ENCODE results near the gene OBSCN.

OBSCN gene

GRCh38 chr1:228259951-228260350, 52.1 kb downstream of the OBSCN start:
- Histone ChIP-seq H3K27ac (replicated peaks) (no peak overlapping the region), H3K27me3 (ENCODE audit: insufficient read depth, poor library complexity, severe bottlenecking) (no peaks in the 10 kb centered on the region)
- no peak for TF ChIP-seq SPI1 (IDR thresholded peaks at IDR 0.05; ENCODE audit: borderline replicate concordance, low read depth)

GRCh38 chr1:228261706-228262105, 53.9 kb downstream of the OBSCN start:
- TF ChIP-seq GABPA (IDR thresholded peaks at IDR 0.05; ENCODE audit: low read depth) (no peak), CTCF (IDR thresholded peaks at IDR 0.05; ENCODE audit: insufficient read depth, low read length) (no peak), SPI1 (IDR thresholded peaks at IDR 0.05; ENCODE audit: borderline replicate concordance, low read depth) (no peak), POLR2AphosphoS5 (IDR thresholded peaks at IDR 0.05; ENCODE audit: low read depth) (no peak), REST (IDR thresholded peaks at IDR 0.05; ENCODE audit: insufficient replicate concordance, low read depth) (no peak)

More at GRCh38 chr1:228259951-228260350, 52.1 kb downstream of the OBSCN start:
- DNase-seq (ENCODE audit: low read depth in 1 of 2, low spot score in 1 of 2), result no peak
- H3K4me3 ChIP-seq (replicated peaks; ENCODE audit: insufficient read depth, low read length), result no peak overlapping the region

GRCh38 chr1:228262475-228262874, 54.6 kb downstream of the OBSCN start:
- no peak for DNase-seq (ENCODE audit: low read depth in 1 of 2, low spot score in 1 of 2)
- Histone ChIP-seq H3K4me3 (replicated peaks; ENCODE audit: insufficient read depth, low read length) (no peak overlapping the region), H3K27me3 (ENCODE audit: insufficient read depth, poor library complexity, severe bottlenecking) (no peaks in the 10 kb centered on the region), H3K27ac (replicated peaks) (no peak overlapping the region)
- TF ChIP-seq SPI1 (IDR thresholded peaks at IDR 0.05; ENCODE audit: borderline replicate concordance, low read depth), result no peak
- no peak for TF ChIP-seq REST (IDR thresholded peaks at IDR 0.05; ENCODE audit: insufficient replicate concordance, low read depth)
- TF ChIP-seq POLR2AphosphoS5 (IDR thresholded peaks at IDR 0.05; ENCODE audit: low read depth), result no peak
- TF ChIP-seq CTCF (IDR thresholded peaks at IDR 0.05; ENCODE audit: insufficient read depth, low read length), result no peak
- no peak for TF ChIP-seq GABPA (IDR thresholded peaks at IDR 0.05; ENCODE audit: low read depth)

More at GRCh38 chr1:228261706-228262105, 53.9 kb downstream of the OBSCN start:
- Histone ChIP-seq H3K27ac (replicated peaks) (no peak overlapping the region), H3K4me3 (replicated peaks; ENCODE audit: insufficient read depth, low read length) (no peak overlapping the region), H3K27me3 (ENCODE audit: insufficient read depth, poor library complexity, severe bottlenecking) (no peaks in the 10 kb centered on the region)
- no peak for DNase-seq (ENCODE audit: low read depth in 1 of 2, low spot score in 1 of 2)

DNA sequence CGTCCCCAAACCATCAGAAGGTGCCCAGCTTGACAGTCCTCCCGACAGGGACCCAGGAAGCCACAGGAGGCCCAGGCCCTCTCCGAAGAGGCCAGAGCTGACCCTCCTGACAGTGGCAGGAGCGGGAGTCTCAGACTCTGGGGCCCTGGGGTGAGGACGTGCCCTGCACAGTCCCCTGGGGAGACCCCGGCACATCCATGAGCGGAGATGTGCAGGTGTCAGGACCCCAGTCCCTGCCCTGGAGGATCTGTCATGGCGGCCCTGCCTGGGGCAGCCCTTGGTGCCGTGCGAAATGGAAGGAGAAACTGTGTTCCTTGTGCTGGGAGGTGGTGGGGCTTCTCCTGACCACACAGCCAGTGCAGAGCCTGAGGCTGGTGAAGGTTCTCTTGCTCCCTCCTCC, 55.8 kb downstream of the OBSCN start:
- TF ChIP-seq POLR2AphosphoS5 (IDR thresholded peaks at IDR 0.05; ENCODE audit: low read depth) (no peak), SPI1 (IDR thresholded peaks at IDR 0.05; ENCODE audit: borderline replicate concordance, low read depth) (no peak), CTCF (IDR thresholded peaks at IDR 0.05; ENCODE audit: insufficient read depth, low read length) (no peak), REST (IDR thresholded peaks at IDR 0.05; ENCODE audit: insufficient replicate concordance, low read depth) (no peak), GABPA (IDR thresholded peaks at IDR 0.05; ENCODE audit: low read depth) (no peak)
- no peaks in the 10 kb centered on the region for H3K27me3 ChIP-seq (ENCODE audit: insufficient read depth, poor library complexity, severe bottlenecking)

More for the DNA sequence above, 55.8 kb downstream of the OBSCN start:
- H3K4me3 ChIP-seq (replicated peaks; ENCODE audit: insufficient read depth, low read length), result no peak overlapping the region
- no peak overlapping the region for H3K27ac ChIP-seq (replicated peaks)
- no peak for DNase-seq (ENCODE audit: low read depth in 1 of 2, low spot score in 1 of 2)

Data from HL-60 (cell line).